ENCODE data around the gene NRG2.

Gene NRG2

DNA sequence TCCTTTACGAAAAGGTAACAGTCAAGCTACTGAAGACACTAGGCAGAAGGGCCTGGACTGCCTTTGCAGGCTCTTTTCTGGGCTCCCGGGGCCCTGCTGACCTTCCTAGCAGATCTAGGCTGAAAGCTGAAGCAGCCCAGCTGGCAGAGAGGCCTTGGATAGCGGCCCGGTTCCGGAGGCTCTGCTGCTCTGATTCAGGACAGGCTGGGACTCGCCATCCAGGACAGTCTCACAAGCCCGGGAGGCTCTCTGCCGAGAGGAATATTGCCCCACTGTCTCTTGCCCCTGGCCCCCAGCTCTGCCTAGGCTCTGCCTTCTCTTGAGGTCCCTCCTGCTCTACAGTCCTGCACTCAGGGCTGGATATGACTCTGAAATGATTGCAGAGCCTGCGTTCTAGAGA lies 179.7 kb downstream of the NRG2 start:
- no peak overlapping the region for H3K4me3 ChIP-seq (ENCODE audit: low read depth, low read length)
- TF ChIP-seq, protein P1, sequence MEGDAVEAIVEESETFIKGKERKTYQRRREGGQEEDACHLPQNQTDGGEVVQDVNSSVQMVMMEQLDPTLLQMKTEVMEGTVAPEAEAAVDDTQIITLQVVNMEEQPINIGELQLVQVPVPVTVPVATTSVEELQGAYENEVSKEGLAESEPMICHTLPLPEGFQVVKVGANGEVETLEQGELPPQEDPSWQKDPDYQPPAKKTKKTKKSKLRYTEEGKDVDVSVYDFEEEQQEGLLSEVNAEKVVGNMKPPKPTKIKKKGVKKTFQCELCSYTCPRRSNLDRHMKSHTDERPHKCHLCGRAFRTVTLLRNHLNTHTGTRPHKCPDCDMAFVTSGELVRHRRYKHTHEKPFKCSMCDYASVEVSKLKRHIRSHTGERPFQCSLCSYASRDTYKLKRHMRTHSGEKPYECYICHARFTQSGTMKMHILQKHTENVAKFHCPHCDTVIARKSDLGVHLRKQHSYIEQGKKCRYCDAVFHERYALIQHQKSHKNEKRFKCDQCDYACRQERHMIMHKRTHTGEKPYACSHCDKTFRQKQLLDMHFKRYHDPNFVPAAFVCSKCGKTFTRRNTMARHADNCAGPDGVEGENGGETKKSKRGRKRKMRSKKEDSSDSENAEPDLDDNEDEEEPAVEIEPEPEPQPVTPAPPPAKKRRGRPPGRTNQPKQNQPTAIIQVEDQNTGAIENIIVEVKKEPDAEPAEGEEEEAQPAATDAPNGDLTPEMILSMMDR (IDR thresholded peaks at IDR 0.05; ENCODE audit: insufficient read depth, low read depth, low read length, missing control alignments) = no peak
- DNase-seq (ENCODE audit: low read depth) = no peak

DNA sequence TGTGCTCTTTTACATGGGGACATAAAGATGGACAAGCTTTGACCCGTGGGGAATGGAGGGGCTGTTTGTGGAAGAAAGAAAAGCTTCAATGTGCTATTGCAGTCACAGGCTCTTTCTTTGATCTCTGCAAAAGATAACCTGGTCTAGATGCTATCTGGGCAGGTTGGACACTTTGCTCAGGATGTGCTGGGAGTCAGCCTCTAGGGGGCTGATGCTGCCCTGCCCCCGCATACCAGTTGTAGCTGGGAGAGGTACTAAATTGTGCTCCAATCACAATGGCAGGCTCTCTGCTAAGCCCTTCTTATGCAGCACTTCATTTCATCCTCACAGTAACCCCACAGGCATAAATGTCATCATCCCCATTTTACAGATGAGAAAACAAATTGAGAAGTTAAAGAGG lies 180.3 kb downstream of the NRG2 start:
- H3K4me3 ChIP-seq (ENCODE audit: low read depth, low read length) = no peak overlapping the region
- no peak for DNase-seq (ENCODE audit: low read depth)
- TF ChIP-seq, protein P1 (IDR thresholded peaks at IDR 0.05; ENCODE audit: insufficient read depth, low read depth, low read length, missing control alignments) = no peak

- TF ChIP-seq, protein P1 (IDR thresholded peaks at IDR 0.05; ENCODE audit: insufficient read depth, low read depth, low read length, missing control alignments) = no peak
- H3K4me3 ChIP-seq (ENCODE audit: low read depth, low read length) = no peak overlapping the region
- DNase-seq (ENCODE audit: low read depth) = peak; percentile 79
These were observed 180.8 kb downstream of the NRG2 start for GRCh38 chr5:139862313-139862712.

DNA sequence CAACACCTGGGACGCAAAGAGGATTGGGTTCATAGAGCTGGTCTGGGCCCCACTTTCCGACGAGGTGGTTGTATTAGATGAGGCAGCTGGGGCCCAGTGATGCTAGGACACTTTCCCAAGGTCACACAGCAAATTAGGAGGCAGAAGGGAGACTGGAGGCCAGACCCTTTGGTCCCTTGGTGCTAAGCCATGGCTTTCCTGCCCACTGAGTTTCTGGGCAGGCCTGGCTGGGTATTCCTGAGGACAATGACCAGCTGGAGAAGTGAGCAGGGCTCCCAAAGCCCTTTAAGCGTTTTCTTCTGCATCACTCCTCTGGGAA lies 181.3 kb downstream of the NRG2 start:
- no peak for DNase-seq (ENCODE audit: low read depth)
- no peak overlapping the region for H3K4me3 ChIP-seq (ENCODE audit: low read depth, low read length)
- TF ChIP-seq, protein P1 (IDR thresholded peaks at IDR 0.05; ENCODE audit: insufficient read depth, low read depth, low read length, missing control alignments) = no peak

DNA sequence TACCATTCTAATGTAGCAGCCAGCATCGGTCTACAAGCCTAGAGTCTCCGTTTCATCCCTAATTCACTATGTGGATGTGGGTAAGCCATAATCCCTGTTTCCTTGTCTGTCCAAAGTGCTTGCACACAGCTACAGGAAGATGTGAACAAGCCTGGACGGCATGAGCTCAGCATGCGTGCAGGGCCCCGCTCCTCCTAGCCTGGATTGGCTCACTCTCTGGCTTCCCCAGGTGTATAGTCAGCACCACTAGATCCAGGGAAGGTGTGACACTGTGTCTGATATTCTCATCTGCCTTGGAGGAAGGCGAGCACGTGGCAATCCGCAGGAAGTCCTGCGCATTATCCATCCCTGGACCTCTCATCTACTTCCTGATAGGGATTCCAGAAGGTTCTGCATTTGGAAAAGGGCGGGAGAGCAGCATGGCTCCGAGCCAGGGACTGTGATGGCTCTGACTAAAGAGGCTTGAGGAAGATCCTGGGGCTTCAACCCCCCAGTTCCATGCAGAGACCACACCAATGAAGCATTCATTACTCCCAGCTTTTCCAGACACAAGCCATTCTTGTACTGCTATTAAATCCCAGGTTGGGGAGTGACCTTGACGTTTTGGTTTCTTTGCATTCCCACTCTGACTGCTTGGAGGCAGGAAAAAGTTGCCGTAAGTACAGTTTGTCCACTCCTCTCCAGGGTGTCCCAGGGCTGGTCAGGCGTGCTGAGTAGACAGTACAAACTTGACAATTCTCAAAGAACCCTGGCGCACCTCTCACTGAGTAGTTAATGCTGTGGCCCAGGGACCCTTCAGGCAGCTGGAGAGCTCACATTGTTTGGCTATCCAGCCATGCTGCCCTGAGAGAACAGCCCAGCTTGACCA lies 181.8 kb downstream of the NRG2 start:
- H3K4me3 ChIP-seq (ENCODE audit: low read depth, low read length) = no peak overlapping the region
- DNase-seq (ENCODE audit: low read depth) = no peak
- TF ChIP-seq, protein P1 (IDR thresholded peaks at IDR 0.05; ENCODE audit: insufficient read depth, low read depth, low read length, missing control alignments) = no peak

DNA sequence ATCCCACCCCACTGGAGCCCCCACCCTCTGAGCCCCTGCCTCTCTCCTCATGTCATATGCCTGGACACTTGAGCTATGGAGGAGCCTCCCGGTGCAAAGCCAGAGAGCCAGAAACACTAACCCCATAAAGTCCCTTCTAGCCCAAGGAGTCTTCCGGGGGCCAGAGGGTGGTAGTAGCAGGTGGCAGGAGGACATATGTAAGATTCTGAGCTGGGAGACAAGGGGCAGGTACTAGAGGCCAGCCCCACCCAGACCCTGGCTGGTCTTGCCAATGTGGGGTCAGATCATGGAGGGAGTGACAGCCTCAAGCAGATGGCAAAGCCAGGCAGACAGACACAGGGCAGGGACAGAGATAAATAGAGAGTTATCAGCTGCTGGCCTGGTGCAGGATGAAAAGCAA lies 184.1 kb downstream of the NRG2 start:
- H3K4me3 ChIP-seq (ENCODE audit: low read depth, low read length) = no peak overlapping the region
- DNase-seq (ENCODE audit: low read depth) = no peak
- TF ChIP-seq, protein P1 (IDR thresholded peaks at IDR 0.05; ENCODE audit: insufficient read depth, low read depth, low read length, missing control alignments) = no peak

GRCh38 chr5:139856714-139857113 lies 186.4 kb downstream of the NRG2 start:
- H3K4me3 ChIP-seq (ENCODE audit: low read depth, low read length) = no peak overlapping the region
- no peak for DNase-seq (ENCODE audit: low read depth)
- TF ChIP-seq, protein P1 (IDR thresholded peaks at IDR 0.05; ENCODE audit: insufficient read depth, low read depth, low read length, missing control alignments) = no peak

Data from GM12865 (cell line).